GM19372 (cell line): ENCODE measurements around the gene ZFYVE9.
A peak's percentile ranks its signal among the peaks of the same experiment; 100 is the strongest.
"Not testable (repeated sequence)": the region's sequence is repeated elsewhere in the genome, so short reads cannot be mapped to it uniquely, and the experiment has no call there.

Source experiments
- ATAC-seq: cut with Tn5 transposase; IDR thresholded peaks from one replicate; pipeline ENCODE4 v1.9.1; 2021; ENCODE audit warnings: mild to moderate bottlenecking, low read depth, moderate library complexity; ENCODE audit not compliant: unreplicated experiment

ZFYVE9 gene

GRCh38 chr1:52365071-52365745, 223.3 kb downstream of the ZFYVE9 start:
- ATAC-seq, result no peak

GRCh38 chr1:52365746-52366516, 224.0 kb downstream of the ZFYVE9 start, which contains the start of gene CC2D1B:
Gene CC2D1B (minus strand): TSS chr1:52366205. CDS start chr1:52364620, 1,585 bp downstream.
- ATAC-seq, result peak; percentile 90

GRCh38 chr1:52366517-52366827, 224.6 kb downstream of the ZFYVE9 start:
- ATAC-seq, result no peak

GRCh38 chr1:52367272-52367671, 225.4 kb downstream of the ZFYVE9 start:
- no peak for ATAC-seq

- ATAC-seq, result no peak
Observed at GRCh38 chr1:52368383-52369172, 226.7 kb downstream of the ZFYVE9 start.

GRCh38 chr1:52369851-52370250, 228.0 kb downstream of the ZFYVE9 start:
- ATAC-seq, result not testable (repeated sequence)

GRCh38 chr1:52385376-52385775, 243.5 kb downstream of the ZFYVE9 start:
- no peak for ATAC-seq

- no peak for ATAC-seq
Observed at GRCh38 chr1:52386458-52386857, 244.6 kb downstream of the ZFYVE9 start.

- no peak for ATAC-seq
Observed at GRCh38 chr1:52393174-52393573, 251.3 kb downstream of the ZFYVE9 start.
